OCI-LY7 (cell line): ENCODE data around the gene ADSS1. TPM values are rescaled to one million over a fixed set of nuclear protein-coding genes. Genes with fewer than 3 reads are reported as not detected.

Experiments used
- BruUV-seq: library from RNA; stranded (reverse); fragments of 400-500 nt; replicated peaks from 2 replicates; lab custom pipeline; 2021; lab: Mats Ljungman, UMichigan
- CTCF ChIA-PET: fragments of 300-600 bp; sonication (Branson Sonifier 250); formaldehyde crosslinking; loops from one replicate; lab custom pipeline; 2022; ENCODE audit warnings: antibody characterized with exemption; ENCODE audit not compliant: unreplicated experiment; lab: Charles Lee
- POLR2A ChIA-PET: fragments of 300-600 bp; sonication (Branson Sonifier 250); formaldehyde crosslinking; loops from one replicate; lab custom pipeline; 2022; ENCODE audit warnings: antibody characterized with exemption; lab: Charles Lee
- DNase-seq: peaks from one replicate; pipeline ENCODE4 v3.0.0-alpha.2; 2015; ENCODE audit warnings: low spot score
- H2AFZ ChIP-seq: fragments of 200-600 bp; sonication (generic), shearing (Covaris generic); 2 replicates; pipeline ENCODE4 v1.6.1; 2014; ENCODE audit warnings: mild to moderate bottlenecking, antibody characterized with exemption, low read length, moderate library complexity
- H3K27ac ChIP-seq: fragments of 200-600 bp; sonication (generic); 2 replicates; pipeline ENCODE4 v1.5.1; 2014; ENCODE audit warnings: mixed run types, low read depth, mild to moderate bottlenecking, moderate library complexity, low read length, inconsistent platforms; ENCODE audit not compliant: poor library complexity, severe bottlenecking
- H3K36me3 ChIP-seq: fragments of 200-600 bp; sonication (generic); 2 replicates; pipeline ENCODE4 v1.6.1; 2014; ENCODE audit warnings: mild to moderate bottlenecking, antibody characterized with exemption, low read length, moderate library complexity, mixed read lengths; ENCODE audit not compliant: insufficient read depth
- H3K4me1 ChIP-seq: fragments of 200-600 bp; sonication (generic); 2 replicates; pipeline ENCODE4 v1.5.1; 2014; ENCODE audit warnings: mild to moderate bottlenecking, low read length; ENCODE audit not compliant: insufficient read depth, poor library complexity, severe bottlenecking
- H3K4me2 ChIP-seq: fragments of 200-600 bp; sonication (generic); 2 replicates; pipeline ENCODE4 v1.6.1; 2014; ENCODE audit warnings: mild to moderate bottlenecking, low read length
- H3K4me3 ChIP-seq: fragments of 200-600 bp; sonication (generic); 2 replicates; pipeline ENCODE4 v1.5.1; 2014; ENCODE audit warnings: mild to moderate bottlenecking, low read depth, low read length; ENCODE audit not compliant: poor library complexity, severe bottlenecking
- H3K79me2 ChIP-seq: fragments of 200-600 bp; sonication (generic); 2 replicates; pipeline ENCODE4 v1.6.1; 2016; ENCODE audit warnings: low read depth, mild to moderate bottlenecking, low read length, moderate library complexity, mixed read lengths; ENCODE audit not compliant: insufficient read depth
- H3K9me2 ChIP-seq: fragments of 200-600 bp; sonication (generic); 2 replicates; pipeline ENCODE4 v1.6.1; 2016; ENCODE audit warnings: mild to moderate bottlenecking, low read length, mixed read lengths; ENCODE audit not compliant: insufficient read depth
- H3K9me3 ChIP-seq: fragments of 200-600 bp; sonication (generic); 2 replicates; pipeline ENCODE4 v1.6.1; 2014; ENCODE audit warnings: mild to moderate bottlenecking, mixed run types, low read length, mixed read lengths
- H4K20me1 ChIP-seq: fragments of 200-600 bp; sonication (generic); 2 replicates; pipeline ENCODE4 v1.6.1; 2014; ENCODE audit warnings: mild to moderate bottlenecking, antibody characterized with exemption, low read length, moderate library complexity, mixed read lengths; ENCODE audit not compliant: insufficient read depth
- CTCF ChIP-seq: fragments of 200-600 bp; sonication (generic); conservative IDR thresholded peaks from 2 replicates; pipeline ENCODE4 v1.5.1; 2014; ENCODE audit warnings: mild to moderate bottlenecking, antibody characterized with exemption, low read length, moderate library complexity, mixed read lengths
- EZH2phosphoT487 ChIP-seq: fragments of 200-600 bp; sonication (generic); IDR thresholded peaks from 2 replicates; pipeline ENCODE4 v1.6.1; 2018; ENCODE audit warnings: low read depth, borderline replicate concordance, mild to moderate bottlenecking, mixed run types, antibody characterized with exemption, low read length, moderate library complexity, mixed read lengths
- intact Hi-C: fragments of 100-400 bp; cut with micrococcal nuclease; formaldehyde crosslinking; loops from one replicate; pipeline ENCODE4 v1.10.0; 2022; ENCODE audit not compliant: unreplicated experiment
- total RNA-seq, 2 experiments: library from RNA; depleted of rRNA in 1 of 2; stranded (reverse); fragments of >200 nt in 1 of 2; shearing (Covaris generic) in 1 of 2; gene quantifications; 2 replicates each; pipeline ENCODE4 v1.2.3, GENCODE V29; 2014 to 2022

ADSS1 gene
- total RNA-seq, 2 experiments from 2014 or later, result 2.8 TPM; not detected in 1

DNA sequence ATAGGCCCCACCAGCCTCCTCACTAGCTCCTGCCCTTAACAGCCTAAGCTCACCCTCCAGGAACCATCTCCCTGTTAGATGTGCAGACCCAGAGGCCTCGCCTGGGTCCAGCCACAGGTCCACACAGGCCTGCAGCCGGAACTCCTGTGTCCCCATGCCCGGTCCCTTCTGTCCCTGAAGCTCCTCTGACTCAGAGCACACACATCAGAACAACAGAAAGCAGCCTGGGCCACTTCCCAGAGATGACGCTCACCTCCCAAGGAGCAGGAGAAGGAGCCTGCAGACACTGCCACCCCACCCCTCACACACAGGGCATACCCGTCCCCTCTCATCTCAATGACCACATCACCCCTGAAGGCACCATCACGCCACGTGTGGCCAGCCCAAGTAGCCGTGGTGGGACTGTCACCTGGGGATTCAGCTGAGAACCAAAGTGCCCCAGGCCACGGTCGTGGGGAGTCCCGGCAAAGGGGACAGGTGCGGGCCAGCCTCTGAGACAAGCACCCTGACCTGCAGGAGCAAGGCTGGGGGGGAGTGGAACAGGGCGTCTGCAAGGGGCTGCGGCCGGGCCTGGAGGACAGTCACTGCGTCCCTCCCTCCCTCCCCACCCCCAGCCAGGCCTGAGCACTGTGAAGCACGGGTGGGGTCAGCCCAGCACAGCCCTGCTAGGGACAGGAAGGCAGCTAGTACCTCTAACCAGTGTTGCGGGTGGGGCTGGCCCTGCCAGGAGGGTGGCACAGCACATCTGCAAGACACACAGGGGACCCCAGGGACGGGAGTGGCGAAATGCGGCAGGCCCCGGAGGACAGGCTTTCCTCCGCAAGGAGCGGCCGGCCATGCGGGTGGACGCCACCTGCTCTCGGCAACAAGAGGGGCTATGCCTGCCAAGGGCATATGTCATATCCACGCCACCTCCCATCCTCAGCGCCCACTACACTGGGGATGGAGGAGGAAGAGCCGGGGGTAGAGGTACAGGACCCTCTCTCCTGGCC, 66.0 kb downstream of the ADSS1 start:
- TF ChIP-seq EZH2phosphoT487 (no peak), CTCF (no peak)
- POLR2A ChIA-PET, result no interaction called here
- no peak overlapping the region for H3K27ac ChIP-seq
- DNase-seq, result no peak
- CTCF ChIA-PET, result no interaction called here
- peaks cover 16% of the 10 kb centered on the region; the same call in 1 of the 2 replicates for H4K20me1 ChIP-seq
- H3K4me1 ChIP-seq, result peaks cover 11% of the 10 kb centered on the region
- H3K9me3 ChIP-seq, result no peaks in the 10 kb centered on the region
- H3K4me3 ChIP-seq, result no peak overlapping the region
- no peaks in the 10 kb centered on the region for H3K79me2 ChIP-seq
- no peaks in the 10 kb centered on the region for H3K9me2 ChIP-seq
- no peak overlapping the region for H2AFZ ChIP-seq
- intact Hi-C loops, result no loop called here
- peaks cover 7% of the 10 kb centered on the region; the same call in 1 of the 2 replicates for H3K36me3 ChIP-seq
- BruUV-seq, result no TSS peak
- H3K4me2 ChIP-seq, result no peak overlapping the region

GRCh38 chr14:104791425-104791824, 67.4 kb downstream of the ADSS1 start:
- Histone ChIP-seq H4K20me1 (peaks cover 16% of the 10 kb centered on the region; the same call in 1 of the 2 replicates), H3K4me1 (peaks cover 19% of the 10 kb centered on the region), H3K4me2 (no peak overlapping the region), H3K9me3 (no peaks in the 10 kb centered on the region), H3K36me3 (peaks cover 7% of the 10 kb centered on the region; the same call in 1 of the 2 replicates), H2AFZ (no peak overlapping the region), H3K27ac (no peak overlapping the region), H3K9me2 (no peaks in the 10 kb centered on the region), H3K4me3 (no peak overlapping the region), H3K79me2 (no peaks in the 10 kb centered on the region)
- intact Hi-C loops, result no loop called here
- ChIA-PET POLR2A (no interaction called here), CTCF (no interaction called here)
- TF ChIP-seq EZH2phosphoT487 (no peak), CTCF (no peak)
- no TSS peak for BruUV-seq
- no peak for DNase-seq
